Stimulated activated CD4-positive, alpha-beta T cell treated with anti-CD3 and anti-CD28 coated beads, Interleukin-4, amount 100 ng/mL, for 4 hours (primary cell): ENCODE results near the gene EFCAB9.
"Not testable (repeated sequence)": the region's sequence is repeated elsewhere in the genome, so short reads cannot be mapped to it uniquely, and the experiment has no call there.

Experiments used
- DNase-seq, 2 experiments: peaks; one replicate each; pipeline ENCODE4 v3.0.0-alpha.2; 2020

Gene EFCAB9

GRCh38 chr5:172193872-172194271, at the start of gene EFCAB9:
Gene EFCAB9 (plus strand): TSS chr5:172194172. CDS start chr5:172194173, 1 bp downstream.
- DNase-seq = no peak

GRCh38 chr5:172144291-172144815, 49.6 kb upstream of the EFCAB9 start:
- no peak for DNase-seq

DNA sequence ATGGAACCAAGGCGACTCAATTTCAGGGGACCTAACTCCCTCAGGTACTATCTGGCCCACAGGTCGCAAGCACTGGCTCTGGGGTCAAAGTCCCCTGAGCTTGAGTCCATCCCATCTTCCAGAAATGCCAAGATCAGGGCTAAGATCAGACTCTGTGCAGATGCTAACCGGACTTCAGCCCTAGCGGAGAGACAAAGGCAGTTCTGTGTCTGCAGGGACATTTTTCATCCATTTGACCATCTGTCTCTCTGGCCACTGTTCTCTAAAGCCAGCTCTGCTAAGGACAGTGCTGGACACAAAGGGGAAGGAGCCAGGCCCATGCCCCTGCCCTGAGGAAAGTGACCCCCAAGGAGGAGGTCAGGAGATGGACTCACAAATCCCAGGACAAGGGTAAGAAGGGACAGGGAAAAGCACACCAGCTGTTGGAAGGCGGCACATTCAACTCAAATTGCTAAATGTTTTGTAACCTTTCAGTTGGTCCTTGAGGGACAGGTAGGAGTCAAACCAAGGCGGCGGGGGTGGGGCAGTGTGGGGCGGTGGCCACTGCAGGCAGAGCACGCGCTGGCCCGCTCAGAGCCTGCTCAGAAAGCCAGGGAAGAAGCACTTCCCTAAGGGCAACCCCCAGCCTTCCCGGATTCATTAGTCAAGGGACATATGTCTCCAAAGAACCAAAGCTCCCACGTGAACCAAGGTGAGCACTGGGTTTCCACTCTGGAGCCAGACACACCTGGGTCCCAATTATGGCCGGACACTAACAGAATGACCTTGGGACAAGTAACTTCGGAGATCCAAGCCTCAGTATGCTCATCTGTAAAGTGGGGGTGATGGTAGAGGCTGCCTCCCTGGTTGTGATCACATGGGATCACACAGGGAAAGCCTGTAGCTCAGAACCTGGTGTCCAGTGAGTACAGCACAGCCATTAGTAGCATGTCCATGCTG, 48.8 kb upstream of the EFCAB9 start:
- DNase-seq = no peak

DNA sequence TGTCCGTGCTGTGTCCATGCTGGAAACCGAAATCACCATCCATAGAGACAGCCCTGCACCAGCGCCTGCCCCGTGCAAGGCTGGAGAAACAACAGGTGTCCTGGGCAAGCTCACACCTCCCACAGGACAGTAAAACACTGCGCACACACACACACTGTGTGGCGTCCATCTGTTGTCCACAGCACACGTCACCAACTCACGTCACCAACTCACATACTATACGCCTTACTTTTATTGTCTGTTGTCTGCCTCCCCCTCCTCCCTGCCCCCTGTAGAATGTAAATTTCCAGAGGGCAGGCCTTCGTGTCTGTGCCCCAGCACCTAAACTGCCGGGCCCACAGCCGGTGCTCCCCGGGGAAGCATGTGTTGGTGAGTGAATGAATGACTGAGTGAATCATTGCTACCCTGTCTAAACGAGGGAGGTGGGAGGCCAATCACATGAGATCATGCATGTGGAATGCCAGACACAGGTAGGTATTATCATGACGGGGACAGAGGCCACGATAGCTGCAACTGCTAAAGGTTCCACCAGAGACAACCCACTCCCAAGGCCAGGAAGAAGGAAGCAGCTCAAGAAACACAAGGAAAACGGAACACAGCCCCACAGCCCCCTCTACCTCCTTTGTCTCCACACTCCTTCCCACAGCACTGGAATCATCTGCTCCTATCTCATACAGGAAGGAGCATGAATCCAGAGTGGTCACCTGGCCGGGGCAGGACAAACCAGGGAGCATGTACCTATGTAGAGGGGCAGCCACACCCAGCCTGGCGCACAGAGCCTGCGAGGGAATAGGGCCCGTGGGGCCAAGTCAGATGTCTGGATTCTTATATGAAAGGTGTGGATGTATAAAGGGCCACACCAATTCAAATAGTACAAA, 47.9 kb upstream of the EFCAB9 start:
- no peak for DNase-seq

- no peak for DNase-seq
These were observed 47.3 kb upstream of the EFCAB9 start for GRCh38 chr5:172146748-172147092.

DNA sequence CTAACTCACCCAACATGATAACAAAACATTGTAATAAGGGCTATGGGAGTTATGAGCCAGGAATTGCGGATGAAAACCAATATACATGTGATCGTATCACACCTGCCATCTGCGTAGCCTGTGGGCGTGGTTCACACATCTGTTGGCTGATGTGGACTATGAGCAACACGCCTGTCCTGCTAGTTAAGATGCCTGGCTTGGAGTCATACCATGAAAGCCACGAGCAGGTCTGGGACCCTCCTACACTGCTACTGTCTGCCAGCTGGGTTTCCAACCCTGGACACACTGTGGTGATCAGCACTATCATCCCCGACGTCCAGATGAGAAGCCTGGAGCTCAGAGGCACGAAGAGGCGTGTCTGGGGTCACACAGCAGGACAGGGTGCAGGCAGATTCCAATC, 46.1 kb upstream of the EFCAB9 start:
- DNase-seq = no peak

- no peak for DNase-seq
These were observed 45.6 kb upstream of the EFCAB9 start for GRCh38 chr5:172148381-172148780.

- DNase-seq = no peak
These were observed 44.9 kb upstream of the EFCAB9 start for GRCh38 chr5:172149073-172149472.

- not testable (repeated sequence) for DNase-seq
These were observed 44.5 kb upstream of the EFCAB9 start for GRCh38 chr5:172149481-172149880.

GRCh38 chr5:172150514-172151425, 43.2 kb upstream of the EFCAB9 start:
- no peak for DNase-seq

DNA sequence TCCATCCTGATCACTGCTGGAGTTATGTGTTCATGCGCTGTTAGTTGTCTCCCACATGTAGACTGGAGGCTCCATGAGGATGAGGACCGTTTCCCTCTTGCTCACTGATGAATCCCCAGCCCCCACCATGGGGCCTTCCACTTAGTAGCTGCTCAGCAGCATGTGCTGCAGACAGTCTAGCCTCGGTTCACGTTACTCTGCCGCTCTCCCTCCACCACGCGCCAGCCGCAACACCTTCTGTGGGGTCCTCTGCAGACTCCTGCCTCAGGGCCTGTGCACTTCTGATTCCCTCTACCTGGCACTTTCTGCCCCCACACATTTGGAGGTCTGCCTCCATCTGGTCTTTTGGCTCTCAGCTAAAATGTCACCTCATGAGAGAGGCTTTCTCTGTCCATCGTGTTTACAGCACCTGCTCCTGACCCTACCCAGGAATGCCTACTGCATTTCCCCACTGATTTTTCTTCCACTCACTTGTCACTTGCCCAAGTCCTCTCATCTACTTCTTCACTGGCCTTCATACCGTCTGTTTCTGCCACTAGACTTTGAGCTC, 42.2 kb upstream of the EFCAB9 start:
- no peak for DNase-seq

DNA sequence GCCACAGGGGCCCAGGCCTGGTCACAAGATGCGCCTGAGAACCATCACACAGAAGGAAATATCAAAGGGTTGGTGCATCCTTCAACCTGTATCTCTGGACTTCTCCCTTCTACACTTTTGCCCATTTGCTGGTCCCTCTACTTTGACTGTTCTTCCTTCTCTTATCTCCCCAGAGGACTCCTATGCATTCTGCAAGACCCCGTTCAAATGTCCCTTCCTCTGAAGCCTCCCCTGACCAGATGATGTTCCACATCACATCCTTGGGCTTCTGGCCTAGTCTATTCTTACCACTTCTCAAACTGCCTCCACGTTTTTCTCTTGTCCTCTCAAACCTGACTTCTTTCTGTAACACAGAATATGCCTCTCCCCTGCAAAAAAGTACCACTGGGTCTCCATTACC, 40.3 kb upstream of the EFCAB9 start:
- DNase-seq = no peak

DNA sequence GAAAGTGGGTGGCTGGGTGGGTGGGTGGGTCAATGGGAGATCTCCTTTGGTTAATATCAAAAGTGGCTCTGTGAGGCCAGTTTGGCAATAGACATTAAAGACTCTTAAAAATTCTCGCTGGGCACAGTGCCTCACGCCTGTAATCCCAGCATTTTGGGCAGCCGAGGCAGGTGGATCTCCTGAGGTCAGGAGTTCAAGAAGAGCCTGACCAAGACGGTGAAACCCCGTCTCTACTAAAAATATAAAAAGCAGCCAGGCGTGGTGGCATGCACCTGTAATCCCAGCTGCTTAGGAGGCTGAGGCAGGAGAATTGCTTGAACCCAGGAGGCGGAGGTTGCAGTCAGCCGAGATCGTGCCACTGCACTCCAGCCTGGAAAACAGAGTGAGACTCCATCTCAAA, 38.9 kb upstream of the EFCAB9 start:
- DNase-seq = not testable (repeated sequence)

- DNase-seq = no peak
These were observed 37.4 kb upstream of the EFCAB9 start for GRCh38 chr5:172156541-172156994.

DNA sequence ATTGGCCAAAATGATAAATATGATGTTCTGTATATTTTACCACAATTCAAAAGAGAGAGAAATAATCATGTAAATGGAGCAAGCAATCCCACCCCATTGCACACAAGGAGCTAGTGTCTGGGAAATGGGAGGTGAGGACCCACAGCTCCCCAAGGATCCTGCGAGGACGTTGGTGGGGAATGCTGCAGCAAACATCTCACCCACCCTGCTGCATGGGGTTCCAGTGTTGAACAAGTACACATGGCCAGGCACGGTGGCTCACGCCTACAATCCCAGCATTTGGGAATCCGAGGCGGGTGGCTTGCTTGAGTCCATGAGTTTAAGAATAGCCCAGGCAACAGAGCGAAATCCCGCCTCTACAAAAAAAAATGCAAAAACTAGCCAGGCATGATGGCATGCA, 35.0 kb upstream of the EFCAB9 start:
- DNase-seq = no peak

DNA sequence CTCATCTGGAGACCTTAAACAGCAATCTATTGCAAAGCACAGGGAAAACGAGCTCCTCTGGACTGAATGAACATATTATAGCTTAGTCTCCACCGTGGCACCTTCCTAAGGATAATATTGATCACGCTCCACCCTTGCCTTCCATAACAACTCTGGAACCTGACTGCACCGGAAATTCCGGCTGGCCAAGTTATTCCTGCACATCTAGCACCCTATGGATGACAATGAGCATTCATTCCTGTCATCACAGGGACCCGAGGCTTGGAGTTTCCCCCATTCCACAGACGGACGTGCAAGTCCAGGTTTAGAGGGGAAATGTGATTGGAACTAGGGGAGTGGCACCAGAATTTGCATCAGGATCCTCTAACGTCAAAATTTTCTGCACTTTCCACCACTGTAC, 33.5 kb upstream of the EFCAB9 start:
- DNase-seq = no peak

- no peak for DNase-seq
These were observed 31.5 kb upstream of the EFCAB9 start for GRCh38 chr5:172162323-172162986.

DNA sequence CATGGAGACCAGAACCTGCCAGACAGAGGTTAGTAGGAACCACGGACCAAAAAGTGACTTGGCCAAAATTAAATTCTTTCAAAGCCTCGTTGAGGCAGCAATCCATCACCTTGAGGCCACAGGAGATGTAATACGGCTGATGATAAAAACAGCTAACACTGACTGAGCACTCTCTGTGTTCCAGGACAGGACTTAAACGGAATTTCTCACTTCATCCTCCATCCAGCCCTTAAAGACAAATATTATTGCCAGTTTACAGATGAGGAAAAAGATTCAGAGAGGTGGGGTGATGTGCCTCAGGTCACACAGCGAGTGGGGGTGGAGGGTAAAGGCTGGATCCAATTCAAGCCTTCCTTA, 31.0 kb upstream of the EFCAB9 start:
- DNase-seq = no peak

- DNase-seq = no peak
These were observed 30.6 kb upstream of the EFCAB9 start for GRCh38 chr5:172163346-172163745.

- no peak for DNase-seq
These were observed 29.2 kb upstream of the EFCAB9 start for GRCh38 chr5:172164769-172165212.

- no peak for DNase-seq
These were observed 28.5 kb upstream of the EFCAB9 start for GRCh38 chr5:172165465-172165864.
